Adipose tissue (tissue), 3 donors: ENCODE results near the gene STN1. TPM values are rescaled to one million over a fixed set of nuclear protein-coding genes. Genes with fewer than 3 reads are reported as not detected.

Experiments used
- H3K27ac ChIP-seq: one replicate; pipeline ENCODE4 v1.5.1; 2013; ENCODE audit warnings: low read depth, low read length
- WGBS, 3 donors: extraction: QIAGEN DNeasy Blood & Tissue Kit; methylation state at CpG; one replicate each; pipeline ENCODE4 v1.1.7; 2013; 5-methylcytosine and 5-hydroxymethylcytosine counted together
- polyA plus RNA-seq, 3 donors: library from polyadenylated mRNA; stranded (reverse); fragments of 200-250 nt; gene quantifications; one replicate each; pipeline ENCODE4 v1.2.3, GENCODE V29; 2013
- donor health status: healthy with polysubstance abuse.
- donor health status: Bipolar disorder and iron deficiency.
- donor health status: healthy.

Gene STN1
- polyA plus RNA-seq, 3 donors, result 17.1 to 20.8 (median 19.1) TPM

DNA sequence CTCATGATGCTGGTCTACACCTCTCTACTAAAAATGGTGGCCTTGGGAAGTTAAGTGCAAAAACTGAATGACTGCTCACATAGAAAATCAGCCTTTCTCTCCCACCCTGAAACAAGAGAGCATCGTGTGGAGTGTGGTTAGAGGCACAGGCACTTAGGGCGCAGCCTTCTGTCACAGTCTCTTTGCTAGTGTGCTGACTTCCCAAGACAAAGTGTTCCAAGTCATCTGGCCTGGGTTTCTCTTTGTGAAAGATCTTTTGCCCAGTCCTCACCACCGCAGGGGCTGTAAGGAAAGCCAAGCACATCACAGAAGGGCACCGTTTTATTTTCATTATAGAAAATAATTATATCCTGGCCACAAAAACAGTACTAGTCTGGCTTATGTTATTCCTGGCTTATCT is 12.5 kb downstream of the STN1 start:
- H3K27ac ChIP-seq, result no peak overlapping the region
- WGBS, 3 donors, result 57 to 88% (median 65%) methylated on average over 4 of the region's 4 CpGs

- H3K27ac ChIP-seq, result no peak overlapping the region
These were observed 16.7 kb downstream of the STN1 start for GRCh38 chr10:103901299-103901698.

DNA sequence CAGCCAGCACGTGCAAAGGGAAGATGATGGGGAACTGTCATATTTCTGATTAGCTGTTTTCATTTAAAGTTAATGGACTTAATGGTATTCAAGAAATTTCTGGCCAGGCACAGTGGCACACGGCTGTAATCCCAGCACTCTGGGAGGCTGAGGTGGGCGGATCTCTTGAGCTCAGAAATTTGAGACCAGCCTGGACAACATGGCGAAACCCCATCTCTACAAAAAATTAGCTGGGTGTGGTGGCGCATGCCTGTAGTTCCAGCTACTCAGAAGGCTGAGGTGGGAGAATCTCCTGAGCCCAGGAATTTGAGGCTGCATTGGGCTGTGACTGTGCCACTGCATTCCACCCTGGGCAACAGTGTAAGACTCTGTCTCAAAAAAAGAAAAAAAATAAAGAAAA is 18.7 kb downstream of the STN1 start:
- 92 to 95% (median 93%) methylated on average over 5 of the region's 5 CpGs for WGBS, 3 donors
- no peak overlapping the region for H3K27ac ChIP-seq

More at GRCh38 chr10:103901299-103901698, 16.7 kb downstream of the STN1 start:
- 48 to 77% (median 49%) methylated on average over 5 of the region's 5 CpGs for WGBS, 3 donors

DNA sequence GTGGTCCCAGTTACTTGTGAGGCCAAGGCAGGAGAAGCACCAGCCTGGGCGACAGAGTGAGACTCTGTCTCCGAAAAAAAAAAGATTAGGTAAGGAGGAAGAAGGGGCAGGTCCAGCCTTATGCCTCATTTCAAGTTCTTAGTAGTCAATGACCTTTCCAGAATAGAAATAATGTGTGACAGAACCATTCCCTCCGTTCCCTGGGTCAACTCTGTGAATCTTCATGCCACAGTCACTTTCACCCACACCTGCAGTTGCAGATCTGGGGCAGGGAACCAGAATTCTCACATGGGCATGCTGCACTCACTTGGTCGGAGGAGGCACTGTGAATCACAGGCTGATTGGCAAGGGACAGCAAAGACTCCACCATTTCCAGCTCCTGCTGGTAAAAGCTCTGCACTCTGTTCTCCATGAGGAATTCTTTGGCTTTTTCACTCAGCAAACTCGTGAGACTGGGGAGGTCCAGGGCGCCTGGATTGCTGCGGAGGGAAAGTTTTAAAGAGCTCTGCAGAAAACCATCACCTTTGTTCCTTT is 20.7 kb downstream of the STN1 start:
- H3K27ac ChIP-seq, result no peak overlapping the region
- 68 to 76% (median 70%) methylated on average over 7 of the region's 7 CpGs for WGBS, 3 donors

DNA sequence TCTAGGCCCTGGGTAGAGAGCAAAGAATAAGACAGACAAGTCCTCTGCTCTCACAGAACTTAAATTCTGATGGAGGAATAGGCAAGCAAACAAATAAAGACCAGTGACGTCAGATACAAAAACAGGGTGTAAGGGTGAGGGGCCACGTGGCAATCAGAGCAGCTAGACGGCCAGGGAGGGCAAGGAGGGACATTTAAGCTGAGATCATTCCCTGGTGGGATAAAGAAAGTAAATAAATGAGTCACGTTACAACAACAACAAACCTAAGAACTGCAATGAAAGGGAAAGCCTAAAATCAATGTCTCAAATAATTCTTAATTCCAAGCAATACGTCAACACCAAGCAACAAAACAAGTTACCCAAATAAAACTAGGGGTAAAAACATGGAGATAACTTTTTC is 21.8 kb downstream of the STN1 start:
- H3K27ac ChIP-seq, result peak overlapping the region; percentile 34
- WGBS, 3 donors, result 34 to 58% (median 40%) methylated on average over 5 of the region's 5 CpGs

DNA sequence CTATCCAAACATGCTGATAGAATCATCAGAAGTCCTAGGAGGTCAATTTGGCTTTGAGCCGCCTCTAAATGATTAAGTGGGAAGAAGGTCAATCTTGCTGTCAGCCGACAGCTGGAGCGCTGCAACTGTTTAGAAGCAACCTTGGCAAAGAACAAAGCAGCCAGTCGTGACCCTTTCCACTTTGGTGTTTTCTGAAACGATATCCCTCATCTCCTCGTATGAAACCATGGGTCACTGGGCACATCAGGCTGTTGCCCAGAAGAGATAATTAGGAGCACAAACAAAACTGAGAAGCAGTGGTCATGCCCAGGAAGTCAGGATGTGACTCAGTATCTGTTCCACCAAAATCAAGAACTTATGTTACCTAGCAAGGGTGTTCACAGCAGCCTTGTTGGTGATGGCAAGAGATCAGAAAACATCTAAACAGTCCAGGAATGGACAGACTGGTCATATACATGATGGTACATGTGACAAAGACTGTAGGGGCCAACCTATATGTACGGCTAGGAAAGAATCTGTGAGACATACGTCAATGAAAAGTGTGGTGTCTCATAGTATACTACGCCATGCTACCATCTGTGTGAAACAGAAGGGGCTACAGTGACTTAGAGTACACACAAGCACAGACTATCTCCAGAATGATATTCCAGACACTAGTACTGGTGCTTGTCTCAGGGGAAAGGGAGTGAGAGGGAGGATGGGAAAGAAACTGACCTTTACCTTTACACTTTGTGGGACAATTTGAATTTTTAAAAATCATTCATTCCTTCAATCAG is 22.4 kb downstream of the STN1 start:
- WGBS, 3 donors, result 44 to 56% (median 47%) methylated on average over 9 of the region's 9 CpGs
- H3K27ac ChIP-seq, result peak overlapping the region; percentile 34

- WGBS, 3 donors, result 26 to 43% (median 30%) methylated on average over 4 of the region's 4 CpGs
- H3K27ac ChIP-seq, result no peak overlapping the region
These were observed 23.5 kb downstream of the STN1 start for GRCh38 chr10:103894441-103894864.

DNA sequence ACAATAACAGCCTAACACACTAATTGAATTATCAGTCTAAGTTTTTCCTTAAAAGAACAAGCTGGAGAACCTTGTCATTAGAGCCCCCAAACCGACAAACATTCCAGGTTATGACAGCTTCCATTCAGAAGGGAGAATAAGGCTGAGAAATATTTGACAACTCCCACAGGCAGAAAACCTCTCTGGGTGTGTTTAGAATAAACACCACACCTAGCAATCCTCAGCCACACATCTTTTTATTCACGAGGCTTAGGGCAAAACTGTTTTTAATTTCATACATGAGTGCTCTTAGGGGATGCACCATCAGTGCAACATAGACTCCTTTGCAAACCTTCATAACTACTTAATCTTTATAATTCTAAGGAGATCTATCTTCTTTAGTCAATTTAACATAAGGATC is 24.2 kb downstream of the STN1 start:
- no peak overlapping the region for H3K27ac ChIP-seq
- 43 to 59% (median 59%) methylated on average over 2 of the region's 2 CpGs for WGBS, 3 donors

GRCh38 chr10:103892181-103892580 is 25.8 kb downstream of the STN1 start:
- WGBS, 3 donors, result 70 to 96% (median 84%) methylated on average over 3 of the region's 3 CpGs
- H3K27ac ChIP-seq, result no peak overlapping the region

- WGBS, 3 donors, result 58 to 82% (median 65%) methylated on average over 2 of the region's 2 CpGs
- H3K27ac ChIP-seq, result no peak overlapping the region
These were observed 27.3 kb downstream of the STN1 start for GRCh38 chr10:103890688-103891087.

DNA sequence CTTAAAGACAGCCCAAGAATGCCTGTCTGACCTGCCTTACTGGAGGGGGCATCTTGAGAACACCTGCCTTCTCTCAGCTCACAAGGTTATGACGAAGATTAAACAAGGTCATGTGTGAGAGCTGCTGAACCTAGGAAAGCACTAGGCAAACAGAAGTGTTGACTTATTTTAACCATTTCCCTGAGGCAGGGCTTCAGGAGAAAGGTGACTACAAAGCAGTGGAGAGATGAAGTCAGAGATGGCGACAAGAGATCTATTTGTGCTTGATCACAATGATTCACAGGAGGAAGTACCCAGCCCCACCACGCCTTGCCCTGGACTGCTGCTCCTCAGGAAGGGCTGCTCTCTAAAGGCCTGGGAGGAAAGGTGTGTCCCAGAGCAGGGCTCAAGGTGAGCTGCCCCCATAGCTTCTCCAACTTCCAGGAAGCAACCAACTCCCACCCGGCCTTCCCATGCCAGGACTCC is 27.8 kb downstream of the STN1 start:
- 35 to 73% (median 59%) methylated on average over 4 of the region's 4 CpGs for WGBS, 3 donors
- H3K27ac ChIP-seq, result no peak overlapping the region

DNA sequence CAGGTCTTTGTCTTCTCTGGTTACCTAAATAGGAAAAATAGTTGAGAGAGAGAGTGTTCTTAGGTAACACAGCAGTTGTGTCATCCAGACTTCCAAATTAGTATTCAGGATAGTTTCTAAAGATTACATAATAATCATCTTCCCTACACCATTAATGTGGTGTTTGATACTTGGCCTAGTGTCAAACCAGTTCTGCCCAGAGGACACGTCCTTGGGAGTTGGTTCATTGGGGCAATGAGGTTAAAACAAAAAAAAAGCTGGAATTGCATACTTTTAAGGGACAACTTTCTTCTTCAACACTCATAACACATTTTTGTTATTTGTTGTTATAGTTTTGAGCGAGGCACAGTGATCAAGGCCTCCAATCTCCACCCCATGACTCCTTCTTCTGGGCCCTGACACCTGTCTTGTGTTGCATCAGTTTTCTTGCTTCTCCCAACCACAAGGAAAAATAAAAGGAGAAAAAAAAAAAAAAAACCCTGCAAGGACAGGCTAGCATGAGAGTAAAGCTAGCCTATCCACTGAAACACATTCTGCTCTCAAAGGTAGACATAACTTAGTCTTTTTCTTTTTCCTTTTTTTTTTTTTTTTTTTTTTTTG is 28.8 kb downstream of the STN1 start:
- no peak overlapping the region for H3K27ac ChIP-seq
- 41 to 65% (median 62%) methylated on average over 2 of the region's 2 CpGs for WGBS, 3 donors

DNA sequence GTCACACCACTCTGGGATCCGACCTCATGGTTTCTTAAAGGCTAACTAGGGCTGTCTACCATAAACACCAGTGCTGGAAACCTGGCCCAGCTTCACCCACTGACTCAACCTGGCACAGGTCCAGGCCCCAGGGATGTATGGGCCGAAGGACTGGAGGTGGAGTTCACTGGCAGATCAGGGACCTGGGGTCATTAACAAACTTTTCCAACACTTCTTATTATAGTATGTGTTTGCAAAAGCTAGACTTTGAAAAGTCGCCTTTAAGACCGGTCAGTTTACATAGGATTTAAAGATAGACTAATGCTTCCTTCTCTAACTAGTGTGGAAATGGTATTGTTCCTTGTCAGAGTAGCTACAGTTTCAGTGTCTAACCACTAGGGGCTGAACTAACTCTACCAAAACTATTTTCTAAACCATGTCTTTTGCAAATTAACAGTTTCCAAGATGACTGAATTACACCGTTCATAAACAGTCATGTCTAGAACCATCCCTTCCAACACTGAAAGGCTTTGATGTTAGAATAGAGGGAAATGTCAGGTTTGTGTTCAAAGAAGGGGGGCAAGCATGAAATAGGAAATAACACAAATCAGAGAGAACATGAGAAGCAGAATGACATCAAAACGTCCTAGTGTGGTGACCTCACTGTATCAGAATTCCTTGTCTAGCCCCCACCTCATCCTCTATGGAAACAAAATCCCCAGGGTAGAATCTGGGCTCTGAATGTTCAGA is 29.7 kb downstream of the STN1 start:
- 4 to 20% (median 13%) methylated on average over 6 of the region's 6 CpGs for WGBS, 3 donors

DNA sequence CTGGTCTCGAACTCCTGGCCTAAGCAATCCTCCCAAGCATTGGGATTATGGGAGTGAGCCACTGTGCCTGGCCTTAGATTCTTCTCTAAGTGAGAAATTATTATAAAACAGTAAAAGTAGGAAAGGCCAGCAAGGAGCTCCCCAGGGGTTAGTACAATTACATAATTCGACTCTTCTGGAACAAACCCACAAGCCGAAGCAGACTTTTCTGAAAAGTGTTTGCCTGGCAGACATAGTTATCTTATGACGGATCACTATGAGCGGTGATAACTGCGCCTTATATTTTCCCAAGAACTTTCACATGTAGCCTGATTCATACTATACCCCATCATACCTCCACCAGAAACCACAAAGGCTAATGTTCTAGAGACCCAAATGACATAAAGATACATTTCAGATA is 32.4 kb downstream of the STN1 start:
- 60 to 71% (median 61%) methylated on average over 6 of the region's 6 CpGs for WGBS, 3 donors
- no peak overlapping the region for H3K27ac ChIP-seq

More for the DNA sequence above, 29.7 kb downstream of the STN1 start:
- no peak overlapping the region for H3K27ac ChIP-seq

- H3K27ac ChIP-seq, result no peak overlapping the region
- 64 to 77% (median 76%) methylated on average over 3 of the region's 3 CpGs for WGBS, 3 donors
These were observed 33.3 kb downstream of the STN1 start for GRCh38 chr10:103884681-103885139.

- H3K27ac ChIP-seq, result no peak overlapping the region
- 89 to 91% (median 89%) methylated on average over 8 of the region's 8 CpGs for WGBS, 3 donors
These were observed 35.5 kb downstream of the STN1 start for GRCh38 chr10:103882285-103883007.

GRCh38 chr10:103881416-103882284 is 36.3 kb downstream of the STN1 start:
- H3K27ac ChIP-seq, result no peak overlapping the region
- 82 to 92% (median 89%) methylated on average over 15 of the region's 15 CpGs for WGBS, 3 donors
